ENCODE measurements around the gene FBXW8. TPM values are rescaled to one million over a fixed set of nuclear protein-coding genes. Genes with fewer than 3 reads are reported as not detected.

FBXW8 gene
- total and polyA plus RNA-seq, 4 donors, result 1.9 to 7.1 (median 4.9) TPM

- 84% methylated on average over 2 of the region's 2 CpGs for WGBS
- H3K36me3 ChIP-seq (ENCODE audit: control insufficient read depth in 4 of 4, insufficient read depth in 3 of 4, low read depth in 1 of 4, low read length in 3 of 4), result peaks cover 2 to 10% (median 7%) of the 10 kb centered on the region in 4 donors
These were observed 22.3 kb downstream of the FBXW8 start for GRCh38 chr12:116933091-116933490.

GRCh38 chr12:116933512-116934246 is 22.9 kb downstream of the FBXW8 start:
- peaks cover 0 to 5% (median 2%) of the 10 kb centered on the region in 4 donors for H3K36me3 ChIP-seq (ENCODE audit: control insufficient read depth in 4 of 4, insufficient read depth in 3 of 4, low read depth in 1 of 4, low read length in 3 of 4)
- TF ChIP-seq, protein P1, sequence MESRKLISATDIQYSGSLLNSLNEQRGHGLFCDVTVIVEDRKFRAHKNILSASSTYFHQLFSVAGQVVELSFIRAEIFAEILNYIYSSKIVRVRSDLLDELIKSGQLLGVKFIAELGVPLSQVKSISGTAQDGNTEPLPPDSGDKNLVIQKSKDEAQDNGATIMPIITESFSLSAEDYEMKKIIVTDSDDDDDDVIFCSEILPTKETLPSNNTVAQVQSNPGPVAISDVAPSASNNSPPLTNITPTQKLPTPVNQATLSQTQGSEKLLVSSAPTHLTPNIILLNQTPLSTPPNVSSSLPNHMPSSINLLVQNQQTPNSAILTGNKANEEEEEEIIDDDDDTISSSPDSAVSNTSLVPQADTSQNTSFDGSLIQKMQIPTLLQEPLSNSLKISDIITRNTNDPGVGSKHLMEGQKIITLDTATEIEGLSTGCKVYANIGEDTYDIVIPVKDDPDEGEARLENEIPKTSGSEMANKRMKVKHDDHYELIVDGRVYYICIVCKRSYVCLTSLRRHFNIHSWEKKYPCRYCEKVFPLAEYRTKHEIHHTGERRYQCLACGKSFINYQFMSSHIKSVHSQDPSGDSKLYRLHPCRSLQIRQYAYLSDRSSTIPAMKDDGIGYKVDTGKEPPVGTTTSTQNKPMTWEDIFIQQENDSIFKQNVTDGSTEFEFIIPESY (IDR thresholded peaks at IDR 0.05), result no peak
- TF ChIP-seq HNF4A (conservative IDR thresholded peaks at IDR 0.05) (no peak), CTCF (IDR thresholded peaks at IDR 0.05; ENCODE audit: low read depth, low read length, missing input control) (no peak), FOXA1 (IDR thresholded peaks at IDR 0.05) (no peak), EGR1 (IDR thresholded peaks at IDR 0.05; ENCODE audit: low read depth in 2 of 2) (no peak), SP1 (IDR thresholded peaks at IDR 0.05) (no peak), RAD21 (IDR thresholded peaks at IDR 0.05) (no peak), RXRA (IDR thresholded peaks at IDR 0.05) (no peak), HNF4G (IDR thresholded peaks at IDR 0.05) (no peak), NR2F2 (IDR thresholded peaks at IDR 0.05) (no peak)
- TF ChIP-seq, protein P2, sequence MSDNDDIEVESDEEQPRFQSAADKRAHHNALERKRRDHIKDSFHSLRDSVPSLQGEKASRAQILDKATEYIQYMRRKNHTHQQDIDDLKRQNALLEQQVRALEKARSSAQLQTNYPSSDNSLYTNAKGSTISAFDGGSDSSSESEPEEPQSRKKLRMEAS (IDR thresholded peaks at IDR 0.05), result no peak
- H3K9ac ChIP-seq (ENCODE audit: low read depth in 1 of 2, low read length in 2 of 2), result no peak overlapping the region
- no peaks in the 10 kb centered on the region for H3K27me3 ChIP-seq (ENCODE audit: control insufficient read depth in 4 of 4, insufficient read depth in 4 of 4, low read length in 3 of 4)
- no peak overlapping the region for H3K4me3 ChIP-seq (ENCODE audit: low read depth in 1 of 3, low read length in 3 of 3)
- no peaks in the 10 kb centered on the region for H3K9me3 ChIP-seq (ENCODE audit: control insufficient read depth in 4 of 4, low read length in 3 of 4)
- no peak for DNase-seq (ENCODE audit: low spot score)
- no peak overlapping the region for H3K27ac ChIP-seq (ENCODE audit: low read depth in 1 of 2, low read length in 2 of 2)
- no peaks in the 10 kb centered on the region for H3K4me1 ChIP-seq (ENCODE audit: control insufficient read depth in 4 of 4, insufficient read depth in 4 of 4, low read length in 3 of 4)
- WGBS, result 96% methylated on average over 3 of the region's 3 CpGs

More at GRCh38 chr12:116933091-116933490, 22.3 kb downstream of the FBXW8 start:
- Histone ChIP-seq H3K4me1 (ENCODE audit: control insufficient read depth in 4 of 4, insufficient read depth in 4 of 4, low read length in 3 of 4) (no peaks in the 10 kb centered on the region), H3K27ac (ENCODE audit: low read depth in 1 of 2, low read length in 2 of 2) (no peak overlapping the region), H3K4me3 (ENCODE audit: low read depth in 1 of 3, low read length in 3 of 3) (no peak overlapping the region), H3K9ac (ENCODE audit: low read depth in 1 of 2, low read length in 2 of 2) (no peak overlapping the region), H3K9me3 (ENCODE audit: control insufficient read depth in 4 of 4, low read length in 3 of 4) (no peaks in the 10 kb centered on the region), H3K27me3 (ENCODE audit: control insufficient read depth in 4 of 4, insufficient read depth in 4 of 4, low read length in 3 of 4) (no peaks in the 10 kb centered on the region)
- no peak for TF ChIP-seq YY1 (IDR thresholded peaks at IDR 0.05)
- no peak for TF ChIP-seq RAD21 (IDR thresholded peaks at IDR 0.05)
- no peak for TF ChIP-seq JUND (IDR thresholded peaks at IDR 0.05)
- no peak for TF ChIP-seq HNF4A (conservative IDR thresholded peaks at IDR 0.05)
- TF ChIP-seq, protein P1 (IDR thresholded peaks at IDR 0.05), result no peak
- no peak for DNase-seq (ENCODE audit: low spot score)

Measured in liver (tissue), 9 donors.